SK-N-MC (cell line): Measurements from ENCODE around the gene USH2A.

Experiments used
- EZH2 ChIP-seq: fragments of 200-600 bp; sonication (generic); IDR thresholded peaks from one replicate; pipeline ENCODE4 v1.6.1; 2017; ENCODE audit warnings: antibody characterized with exemption
- FOXP2 ChIP-seq: optimal IDR thresholded peaks from 2 replicates; pipeline ENCODE3; 2011; ENCODE audit warnings: mild to moderate bottlenecking, moderate library complexity; ENCODE audit not compliant: insufficient read depth; ENCODE audit errors: extremely low read length, control extremely low read depth
- POLR2AphosphoS5 ChIP-seq: IDR thresholded peaks from 2 replicates; pipeline ENCODE4 v1.6.1; 2012; ENCODE audit warnings: mild to moderate bottlenecking, low read depth, low read length, borderline replicate concordance

DNA sequence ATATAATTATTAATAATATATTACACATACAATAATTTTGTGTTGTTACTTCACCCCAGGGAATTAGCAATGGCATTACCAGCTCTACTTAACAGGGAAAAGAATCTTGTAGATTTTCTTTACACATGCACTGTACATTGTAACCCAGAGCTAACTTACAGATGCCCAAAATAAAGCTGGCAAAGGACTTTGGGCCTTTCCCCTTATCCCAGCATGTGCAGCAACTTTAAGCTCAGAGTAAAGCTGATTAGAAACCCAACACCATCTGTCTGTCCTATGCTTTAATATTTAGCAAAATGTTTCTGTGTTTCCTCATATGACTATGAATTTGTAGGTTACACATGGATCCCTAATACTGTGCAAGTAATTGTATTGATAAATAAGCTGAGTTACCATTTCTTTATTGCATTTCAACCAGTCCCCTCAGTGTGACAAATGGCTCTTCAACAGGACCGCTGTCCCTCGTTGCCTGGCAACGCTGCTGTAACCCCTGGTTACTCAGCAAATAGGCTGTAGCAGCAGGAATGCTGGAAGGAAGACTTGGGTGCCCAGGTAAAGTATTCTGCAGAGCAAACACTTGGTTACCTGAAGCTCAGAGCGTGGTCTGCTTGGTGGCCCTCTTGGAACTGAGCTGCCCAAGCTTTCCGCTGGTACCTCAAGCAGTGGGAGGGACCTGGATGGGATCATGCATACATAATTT is at the start of gene USH2A:
- TF ChIP-seq EZH2: no peak
- no peak for TF ChIP-seq POLR2AphosphoS5
- no peak for TF ChIP-seq FOXP2
